HAP-1 (cell line): ENCODE data around the gene LFNG.

ENCODE experiments used
- DNase-seq, 2 experiments: peaks; one replicate each; pipeline ENCODE4 v3.0.0-alpha.2; 2016 to 2020; ENCODE audit warnings: low spot score in 2 of 2
- H3K27me3 ChIP-seq: fragments of 250-450 bp; sonication (Bioruptor Pico); 2 replicates; pipeline ENCODE4 v1.5.1; 2020; ENCODE audit warnings: low read depth, mild to moderate bottlenecking, moderate library complexity
- H3K36me3 ChIP-seq: fragments of 250-450 bp; sonication (Bioruptor Pico); replicated peaks from 2 replicates; pipeline ENCODE4 v1.5.1; 2020; ENCODE audit warnings: mild to moderate bottlenecking
- H3K4me1 ChIP-seq: fragments of 250-450 bp; sonication (Bioruptor Pico); 2 replicates; pipeline ENCODE4 v1.5.1; 2020; ENCODE audit warnings: mild to moderate bottlenecking
- H3K4me3 ChIP-seq: fragments of 250-450 bp; sonication (Bioruptor Pico); 2 replicates; pipeline ENCODE4 v1.5.1; 2020; ENCODE audit warnings: mild to moderate bottlenecking, moderate library complexity
- H3K9me3 ChIP-seq: fragments of 250-450 bp; sonication (Bioruptor Pico); 2 replicates; pipeline ENCODE4 v1.5.1; 2020; ENCODE audit warnings: mild to moderate bottlenecking, moderate library complexity
- in situ Hi-C: fragments of 300-500 bp; cut with MboI; formaldehyde crosslinking; loops from 3 replicates; pipeline ENCODE4 v1.14.3; 2020; ENCODE audit warnings: low sequenced_read_pairs, inconsistent platforms, mixed read lengths

LFNG gene

DNA sequence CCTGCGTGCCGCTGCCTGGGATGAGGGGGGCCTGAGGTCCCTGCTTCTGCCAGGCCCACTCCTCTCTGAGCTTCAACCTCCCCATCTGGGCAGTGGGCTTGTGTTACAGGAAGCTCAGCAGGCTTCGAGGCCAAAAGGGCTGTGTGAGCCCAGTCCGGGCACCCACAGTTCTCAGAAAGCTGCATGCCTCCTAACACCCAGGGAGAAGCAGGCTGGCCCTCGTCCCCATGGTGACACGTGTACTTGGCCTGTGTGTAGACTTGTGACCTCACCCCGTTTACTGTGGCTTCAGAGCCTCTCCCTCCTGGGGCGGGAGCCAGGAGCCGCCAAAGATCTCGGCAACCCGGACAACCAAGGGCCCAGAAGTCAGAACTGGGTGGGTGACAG lies 41.2 kb upstream of the LFNG start:
- Histone ChIP-seq H3K9me3 (no peaks in the 10 kb centered on the region), H3K27me3 (no peaks in the 10 kb centered on the region), H3K4me1 (no peaks in the 10 kb centered on the region), H3K4me3 (no peak overlapping the region), H3K36me3 (no peaks in the 10 kb centered on the region)
- no peak for DNase-seq
- in situ Hi-C loops: no loop called here

DNA sequence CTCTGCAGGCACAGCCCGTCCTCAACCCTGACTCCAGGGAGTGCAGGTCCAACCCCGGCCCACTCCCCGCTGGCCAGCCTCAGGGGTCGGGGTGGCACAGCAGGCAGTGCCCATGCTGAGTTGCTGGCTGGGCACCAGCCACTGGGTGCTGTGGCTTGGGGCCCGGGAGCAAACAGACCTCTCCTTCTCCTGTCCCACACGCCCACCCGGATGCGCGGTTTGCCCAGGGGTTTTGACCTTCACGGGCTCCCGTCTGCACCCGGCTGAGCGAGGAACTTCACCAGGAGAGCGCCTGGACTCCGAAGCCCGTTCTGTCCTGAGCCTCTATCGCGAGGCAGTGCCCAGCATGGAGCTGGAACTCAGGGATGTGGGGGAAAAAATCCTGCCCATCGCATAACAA lies 40.8 kb upstream of the LFNG start:
- Histone ChIP-seq H3K27me3 (no peaks in the 10 kb centered on the region), H3K36me3 (no peaks in the 10 kb centered on the region), H3K4me3 (no peak overlapping the region), H3K9me3 (no peaks in the 10 kb centered on the region), H3K4me1 (no peaks in the 10 kb centered on the region)
- no peak for DNase-seq
- in situ Hi-C loops: no loop called here

DNA sequence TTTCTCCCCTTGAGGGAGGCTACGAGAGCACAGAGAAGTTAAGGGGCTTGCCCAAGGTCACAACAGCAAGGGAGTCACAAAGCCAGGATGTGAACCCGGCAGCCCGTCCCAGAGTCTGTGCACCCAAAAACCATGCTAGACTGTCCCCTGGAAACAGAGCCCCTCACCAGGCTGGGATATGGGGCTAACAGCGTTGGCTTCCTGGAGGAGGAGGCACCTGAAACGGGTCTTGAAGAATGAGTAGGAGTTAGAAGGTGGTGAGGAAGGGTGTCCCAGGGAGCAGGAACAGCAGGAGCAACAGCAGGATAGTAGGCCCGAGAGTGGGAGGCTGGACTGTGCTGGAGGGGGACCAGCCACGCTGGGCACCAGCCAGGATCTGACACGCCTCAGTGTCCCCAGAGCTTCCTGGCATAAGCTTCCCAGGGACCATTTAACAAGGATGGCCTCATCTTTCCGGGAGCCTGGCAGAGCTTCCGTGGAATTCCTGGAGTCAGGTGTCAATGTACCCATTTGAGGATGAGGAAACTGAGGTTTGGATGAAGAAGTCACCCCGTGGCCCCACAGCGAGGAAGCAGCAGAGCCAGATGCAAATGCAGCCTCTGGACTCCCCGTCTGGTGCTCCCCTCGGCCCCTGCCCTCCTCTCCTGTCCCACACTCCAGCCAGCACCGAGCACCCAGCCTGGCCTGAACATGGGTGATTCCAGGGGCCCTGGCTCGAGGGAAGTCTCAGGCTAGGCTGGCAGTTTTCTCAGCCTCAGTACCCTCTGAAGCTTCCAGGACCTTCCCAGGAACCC lies 40.1 kb upstream of the LFNG start:
- Histone ChIP-seq H3K4me1 (no peaks in the 10 kb centered on the region), H3K27me3 (no peaks in the 10 kb centered on the region), H3K9me3 (no peaks in the 10 kb centered on the region), H3K4me3 (no peak overlapping the region), H3K36me3 (no peaks in the 10 kb centered on the region)
- in situ Hi-C loops: no loop called here
- DNase-seq: no peak

DNA sequence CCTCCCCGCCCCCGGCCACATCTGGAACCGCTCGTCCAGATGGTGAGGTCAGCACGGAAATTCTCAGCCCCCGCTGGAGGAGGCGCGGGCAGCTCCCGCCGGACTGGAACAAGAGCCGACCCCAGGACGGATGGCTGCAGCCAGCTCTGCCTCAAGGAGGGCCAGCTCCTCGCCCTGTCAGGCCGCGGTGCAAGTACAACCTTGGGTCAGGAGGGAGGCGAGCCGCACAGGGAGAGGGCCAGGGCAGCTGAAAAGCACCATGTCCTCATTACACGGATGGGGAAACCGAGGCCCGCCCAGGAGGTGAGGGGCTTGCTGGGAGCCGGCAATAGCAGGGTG lies 39.5 kb upstream of the LFNG start:
- H3K27me3 ChIP-seq: no peaks in the 10 kb centered on the region
- DNase-seq: no peak
- no peaks in the 10 kb centered on the region for H3K9me3 ChIP-seq
- H3K4me3 ChIP-seq: no peak overlapping the region
- H3K36me3 ChIP-seq: no peaks in the 10 kb centered on the region
- H3K4me1 ChIP-seq: no peaks in the 10 kb centered on the region
- in situ Hi-C loops: no loop called here

DNA sequence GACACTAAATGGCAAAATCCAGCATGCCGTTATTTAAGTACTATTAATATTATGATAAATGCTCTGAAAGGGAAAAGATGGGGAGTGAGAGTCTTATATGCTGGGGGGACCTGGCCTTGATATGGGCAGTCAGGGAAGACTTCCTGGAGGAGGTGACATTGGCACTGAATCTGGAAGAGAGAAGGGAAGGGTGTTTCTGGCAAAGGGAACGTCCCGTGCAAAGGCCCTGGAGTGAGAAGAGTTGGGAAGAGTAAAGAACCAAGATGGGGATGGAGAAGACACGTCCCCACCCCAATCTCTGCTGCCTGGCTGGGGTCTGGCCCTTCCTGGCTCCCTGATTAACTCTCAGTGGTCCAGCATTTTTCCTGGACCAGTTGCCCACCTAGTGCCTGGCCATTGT lies 38.4 kb upstream of the LFNG start:
- no peaks in the 10 kb centered on the region for H3K27me3 ChIP-seq
- DNase-seq: no peak
- no peaks in the 10 kb centered on the region for H3K4me1 ChIP-seq
- H3K36me3 ChIP-seq: no peaks in the 10 kb centered on the region
- in situ Hi-C loops: no loop called here
- H3K9me3 ChIP-seq: no peaks in the 10 kb centered on the region
- no peak overlapping the region for H3K4me3 ChIP-seq

DNA sequence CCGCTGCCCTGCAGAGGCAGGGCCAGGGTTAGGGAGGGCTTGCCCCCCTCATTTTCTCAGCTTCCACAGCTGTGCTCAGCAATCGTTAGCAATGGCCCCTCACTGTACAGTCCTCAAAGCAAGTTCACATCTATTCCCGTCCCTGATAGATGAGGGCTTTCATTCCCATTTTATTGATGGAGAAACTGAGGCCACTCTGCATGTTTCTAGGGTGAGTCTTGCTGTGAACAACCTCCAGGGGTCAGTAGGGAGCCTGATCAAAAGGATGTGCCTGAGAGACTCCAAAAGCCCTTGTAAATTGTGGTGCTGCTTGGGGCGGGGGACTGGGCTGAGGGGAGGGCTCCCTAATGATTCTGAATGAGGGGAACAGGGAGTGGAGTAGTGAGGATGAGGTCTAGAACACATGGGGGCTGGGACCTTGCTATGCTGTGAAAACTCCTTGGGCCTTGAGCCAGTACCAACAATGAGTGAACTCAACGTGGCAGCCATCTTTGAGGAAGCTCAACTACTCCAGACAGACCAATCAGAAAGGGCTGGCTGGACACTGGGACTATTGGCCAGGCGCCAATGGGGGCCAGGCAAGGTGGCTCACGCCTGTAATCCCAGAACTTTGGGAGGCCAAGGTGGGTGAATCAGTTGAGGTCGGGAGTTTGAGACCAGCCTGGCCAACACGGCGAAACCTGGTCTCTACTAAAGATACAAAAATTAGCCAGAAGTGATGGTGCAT lies 36.7 kb upstream of the LFNG start:
- Histone ChIP-seq H3K4me3 (no peak overlapping the region), H3K27me3 (no peaks in the 10 kb centered on the region)
- in situ Hi-C loops: no loop called here

DNA sequence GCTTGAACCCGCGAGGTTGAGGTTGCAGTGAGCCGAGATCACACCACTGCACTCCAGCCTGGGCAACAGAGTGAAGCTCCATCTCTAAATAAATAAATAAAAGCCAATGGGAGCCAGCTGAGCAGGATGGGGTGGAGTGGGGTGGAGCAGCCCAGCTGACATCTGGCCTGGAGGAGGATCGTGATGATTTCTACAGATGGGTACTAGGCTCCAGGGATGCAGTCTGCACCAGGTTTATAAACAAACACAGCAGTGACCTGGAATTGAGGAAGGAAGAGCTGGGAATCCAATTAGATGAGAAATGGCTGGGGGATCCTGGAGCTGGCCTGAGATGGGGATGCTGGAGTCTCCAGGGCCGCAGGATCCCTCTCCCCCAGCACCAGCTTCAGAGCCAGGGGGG lies 36.1 kb upstream of the LFNG start:
- Histone ChIP-seq H3K27me3 (no peaks in the 10 kb centered on the region), H3K36me3 (no peaks in the 10 kb centered on the region), H3K9me3 (no peaks in the 10 kb centered on the region), H3K4me3 (no peak overlapping the region), H3K4me1 (no peaks in the 10 kb centered on the region)
- in situ Hi-C loops: no loop called here
- DNase-seq: no peak

More for the DNA sequence above, 36.7 kb upstream of the LFNG start:
- Histone ChIP-seq H3K9me3 (no peaks in the 10 kb centered on the region), H3K36me3 (no peaks in the 10 kb centered on the region), H3K4me1 (no peaks in the 10 kb centered on the region)
- no peak for DNase-seq

DNA sequence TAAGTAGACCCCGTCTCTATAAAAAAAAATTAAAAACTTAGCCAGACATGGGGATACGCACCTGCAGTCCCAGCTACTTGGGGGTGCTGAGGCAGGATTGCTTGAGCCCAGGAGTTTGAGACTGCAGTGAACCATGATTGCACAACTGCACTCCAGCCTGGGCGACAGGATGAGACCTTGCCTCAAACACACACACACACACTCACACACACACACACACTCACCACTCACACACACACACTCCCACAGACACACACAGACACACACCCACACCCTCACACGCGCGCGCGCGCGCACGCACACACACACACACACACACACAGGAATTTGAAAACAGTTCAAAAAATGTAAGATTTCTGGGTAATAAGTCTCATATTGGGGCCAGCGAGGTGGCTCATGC lies 34.7 kb upstream of the LFNG start:
- in situ Hi-C loops: no loop called here

DNA sequence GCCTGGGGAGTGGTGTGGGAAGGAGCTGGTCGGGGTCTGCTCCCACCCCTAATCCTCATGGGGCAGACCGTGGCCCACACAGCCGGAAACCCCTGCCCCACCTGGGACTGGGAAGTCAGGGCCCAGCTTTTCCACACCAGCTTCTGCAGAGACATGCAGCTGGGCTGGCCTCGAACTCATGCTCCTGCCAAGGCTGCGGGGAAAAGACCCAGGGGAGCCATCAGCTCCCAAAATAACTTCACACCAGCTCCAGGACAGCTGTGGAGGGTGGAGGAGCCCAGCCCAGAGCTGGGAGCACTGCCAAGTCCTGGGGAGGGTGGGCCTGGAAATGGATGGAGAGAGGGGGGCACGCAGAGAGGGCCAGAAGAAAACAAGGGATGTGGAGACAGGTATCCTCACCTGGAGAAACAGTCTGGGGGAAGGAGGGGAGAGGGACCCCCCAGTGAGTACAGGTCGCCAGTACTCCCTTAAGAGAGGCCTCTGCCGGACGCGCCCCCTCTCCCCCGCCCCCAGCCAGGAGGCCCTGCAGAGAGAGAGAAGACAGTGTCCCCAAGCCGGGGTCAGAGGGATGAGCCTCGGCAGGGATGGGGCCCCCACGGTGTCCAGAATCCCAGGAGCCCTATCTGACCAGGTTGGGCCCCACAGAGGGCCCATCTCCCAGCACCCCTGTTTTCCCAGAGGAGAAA lies 31.8 kb upstream of the LFNG start:
- H3K4me3 ChIP-seq: no peak overlapping the region
- H3K9me3 ChIP-seq: no peaks in the 10 kb centered on the region
- H3K27me3 ChIP-seq: no peaks in the 10 kb centered on the region
- H3K36me3 ChIP-seq: no peaks in the 10 kb centered on the region
- no peak for DNase-seq
- H3K4me1 ChIP-seq: no peaks in the 10 kb centered on the region
- in situ Hi-C loops: no loop called here

More for the DNA sequence above, 34.7 kb upstream of the LFNG start:
- no peaks in the 10 kb centered on the region for H3K9me3 ChIP-seq
- no peaks in the 10 kb centered on the region for H3K27me3 ChIP-seq
- H3K36me3 ChIP-seq: no peaks in the 10 kb centered on the region
- no peak overlapping the region for H3K4me3 ChIP-seq
- no peak for DNase-seq
- no peaks in the 10 kb centered on the region for H3K4me1 ChIP-seq

DNA sequence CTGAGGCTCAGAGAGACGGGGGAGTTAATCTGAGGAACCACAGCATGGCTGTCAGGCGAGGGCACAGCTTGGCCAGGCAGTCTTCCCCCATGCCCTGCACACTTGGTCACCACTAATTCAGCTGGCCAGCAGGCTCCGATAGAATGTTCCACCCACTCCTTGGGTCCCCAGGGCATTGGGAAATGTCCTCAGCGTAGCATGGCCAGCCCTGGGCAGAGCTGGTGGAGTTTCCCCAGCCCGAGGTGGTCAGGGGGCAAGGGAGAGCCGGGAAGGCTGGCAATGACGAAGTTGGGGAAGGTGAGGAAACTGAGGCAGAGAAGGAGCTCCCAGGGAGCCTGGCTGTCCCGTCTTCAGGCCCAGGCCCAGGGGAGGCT lies 31.3 kb upstream of the LFNG start:
- Histone ChIP-seq H3K27me3 (no peaks in the 10 kb centered on the region), H3K4me3 (no peak overlapping the region), H3K36me3 (no peaks in the 10 kb centered on the region), H3K9me3 (no peaks in the 10 kb centered on the region), H3K4me1 (no peaks in the 10 kb centered on the region)
- DNase-seq: no peak
- in situ Hi-C loops: no loop called here

DNA sequence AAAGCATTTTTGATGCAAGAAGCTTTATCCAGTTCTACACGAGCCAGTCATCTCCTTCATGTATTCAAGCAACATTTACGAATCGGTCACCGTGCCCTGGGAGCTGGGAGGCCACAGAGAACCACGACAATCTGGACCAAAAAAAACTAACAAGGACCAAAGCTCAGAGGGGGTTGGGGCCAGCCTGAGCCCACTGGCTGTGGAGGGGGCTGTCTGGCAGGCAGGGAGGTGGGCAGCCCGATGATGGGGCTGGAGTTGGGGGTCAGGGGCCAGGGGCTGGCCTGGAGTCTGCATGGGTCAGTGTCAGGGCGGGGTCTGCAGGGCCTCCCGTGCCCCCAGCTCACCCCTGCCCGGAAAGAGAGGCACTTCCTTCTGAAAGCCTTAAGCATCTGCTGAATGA lies 30.9 kb upstream of the LFNG start:
- no peaks in the 10 kb centered on the region for H3K9me3 ChIP-seq
- H3K4me3 ChIP-seq: no peak overlapping the region
- H3K36me3 ChIP-seq: no peaks in the 10 kb centered on the region
- no peaks in the 10 kb centered on the region for H3K27me3 ChIP-seq
- no peaks in the 10 kb centered on the region for H3K4me1 ChIP-seq
- no peak for DNase-seq
- in situ Hi-C loops: no loop called here

DNA sequence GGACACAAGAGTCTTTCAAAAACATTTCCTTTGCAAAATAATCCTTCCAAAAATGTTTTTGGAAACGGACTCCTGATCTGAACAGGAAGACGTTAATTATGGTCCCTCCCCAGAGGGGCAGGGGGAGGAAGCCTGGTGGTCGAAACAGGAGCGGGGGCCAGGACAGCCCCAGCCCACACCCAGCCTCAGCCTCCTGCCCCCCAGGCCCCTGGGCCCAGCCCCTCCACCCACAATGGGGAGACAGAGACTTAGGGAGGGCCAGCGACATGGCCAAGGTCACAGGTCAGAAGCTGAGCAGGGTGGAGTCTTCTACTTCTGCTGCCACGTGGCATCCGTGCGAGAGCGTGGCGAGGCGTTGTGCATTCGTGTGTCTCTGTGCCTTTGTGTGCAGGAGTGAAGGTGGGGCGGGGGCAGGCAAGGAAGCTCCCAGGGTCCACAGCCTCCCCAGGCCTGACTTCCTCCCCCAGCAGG lies 29.4 kb upstream of the LFNG start:
- no peaks in the 10 kb centered on the region for H3K9me3 ChIP-seq
- in situ Hi-C loops: no loop called here
- H3K36me3 ChIP-seq: no peaks in the 10 kb centered on the region
- no peak for DNase-seq
- no peak overlapping the region for H3K4me3 ChIP-seq
- no peaks in the 10 kb centered on the region for H3K4me1 ChIP-seq
- no peaks in the 10 kb centered on the region for H3K27me3 ChIP-seq

DNA sequence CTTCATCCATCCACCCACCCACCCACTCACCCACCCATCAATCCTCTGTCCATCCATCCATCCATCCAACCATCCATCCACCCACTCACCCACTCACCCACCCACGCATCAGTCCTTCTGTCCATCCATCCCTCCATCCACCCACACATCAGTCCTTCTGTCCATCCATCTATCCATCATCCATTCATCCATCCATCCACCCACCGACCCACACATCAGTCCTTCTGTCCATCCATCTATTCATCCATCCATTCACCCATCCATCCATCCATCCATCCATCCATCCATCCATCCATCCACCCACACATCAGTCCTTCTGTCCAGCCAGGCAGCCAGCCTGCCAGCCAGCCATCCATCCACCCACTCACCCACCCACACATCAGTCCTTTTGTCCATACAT lies 27.5 kb upstream of the LFNG start:
- H3K4me1 ChIP-seq: no peaks in the 10 kb centered on the region
- H3K36me3 ChIP-seq: no peaks in the 10 kb centered on the region
- no peak overlapping the region for H3K4me3 ChIP-seq
- in situ Hi-C loops: no loop called here
- DNase-seq: no peak
- no peaks in the 10 kb centered on the region for H3K9me3 ChIP-seq
- no peaks in the 10 kb centered on the region for H3K27me3 ChIP-seq
